Sigmoid colon (tissue), 7 donors: ENCODE data around the gene SYNPO. TPM values are rescaled to one million over a fixed set of nuclear protein-coding genes. Genes with fewer than 3 reads are reported as not detected.

ENCODE experiments used
- DNase-seq: peaks from one replicate; pipeline ENCODE4 v3.0.0-alpha.2; 2019
- H3K27ac ChIP-seq, 4 donors: fragments of 200-600 bp; sonication (generic); one replicate each; pipeline ENCODE4 v1.5.1; 2016 to 2019; ENCODE audit warnings: mild to moderate bottlenecking in 1 of 4
- H3K27me3 ChIP-seq, 3 donors: fragments of 200-600 bp; sonication (generic); one replicate each; pipeline ENCODE4 v1.5.1; 2019; ENCODE audit warnings: mild to moderate bottlenecking in 1 of 3
- H3K36me3 ChIP-seq, 4 donors: fragments of 200-600 bp; sonication (generic); one replicate each; pipeline ENCODE4 v1.5.1; 2016 to 2019
- H3K4me1 ChIP-seq, 4 donors: fragments of 200-600 bp; sonication (generic); one replicate each; pipeline ENCODE4 v1.5.1; 2017 to 2019
- H3K4me3 ChIP-seq, 4 donors: fragments of 200-600 bp; sonication (generic); one replicate each; pipeline ENCODE4 v1.5.1; 2017 to 2019; ENCODE audit warnings: mild to moderate bottlenecking in 2 of 4, moderate library complexity in 1 of 4
- H3K9me3 ChIP-seq, 4 donors: fragments of 200-600 bp in 3 of 4; sonication (generic) in 3 of 4; one replicate each; pipeline versions ENCODE4 v1.5.1 to v1.6.1; 2013 to 2019
- CTCF ChIP-seq, 4 experiments: fragments of 450-650 bp in 3 of 4; fragments of 200-600 bp in 1 of 4; IDR thresholded peaks; one replicate each; pipeline ENCODE4 v1.5.1; 2016 to 2019; ENCODE audit warnings: antibody characterized with exemption in 4 of 4, mild to moderate bottlenecking in 3 of 4, moderate library complexity in 2 of 4
- EP300 ChIP-seq, 4 donors: sonication (generic); formaldehyde crosslinking; IDR thresholded peaks; one replicate each; pipeline ENCODE4 v1.6.1; 2017; ENCODE audit warnings: antibody characterized with exemption in 4 of 4
- POLR2A ChIP-seq, 2 donors: fragments of 450-650 bp; IDR thresholded peaks; one replicate each; pipeline ENCODE4 v1.6.1; 2016; ENCODE audit warnings: antibody characterized with exemption in 2 of 2, mild to moderate bottlenecking in 2 of 2, moderate library complexity in 2 of 2
- POLR2AphosphoS5 ChIP-seq, 4 donors: sonication (generic); formaldehyde crosslinking; IDR thresholded peaks; one replicate each; pipeline ENCODE4 v1.6.1; 2017; ENCODE audit warnings: antibody characterized with exemption in 4 of 4
- whole genome bisulfite sequencing, 2 donors: extraction: QIAGEN DNeasy Blood & Tissue Kit; methylation state at CpG; one replicate each; pipeline ENCODE4 v1.1.7; 2013; 5-methylcytosine and 5-hydroxymethylcytosine counted together
- intact Hi-C: fragments of 100-400 bp; cut with DNase I; formaldehyde crosslinking; loops from one replicate; pipeline ENCODE4 v1.15.1; 2023
- polyA plus RNA-seq, 3 donors: library from polyadenylated mRNA; stranded (reverse); fragments of 200-250 nt; gene quantifications; one replicate each; pipeline ENCODE4 v1.2.3, GENCODE V29; 2013
- total RNA-seq, 4 donors: library from RNA; depleted of rRNA; stranded (reverse); fragments of >200 nt; gene quantifications; one replicate each; pipeline ENCODE4 v1.1.0, GENCODE V29; 2016
- donor health status: healthy with polysubstance abuse.
- donor health status: Bipolar disorder and iron deficiency.
- donor health status: healthy.

SYNPO gene
- total and polyA plus RNA-seq, 7 donors = 7.1 to 30.1 (median 18.6) TPM

- WGBS, 2 donors = 87 to 92% methylated on average over 5 of the region's 5 CpGs
Measured at GRCh38 chr5:150599281-150599680, 41.2 kb upstream of the SYNPO start.

DNA sequence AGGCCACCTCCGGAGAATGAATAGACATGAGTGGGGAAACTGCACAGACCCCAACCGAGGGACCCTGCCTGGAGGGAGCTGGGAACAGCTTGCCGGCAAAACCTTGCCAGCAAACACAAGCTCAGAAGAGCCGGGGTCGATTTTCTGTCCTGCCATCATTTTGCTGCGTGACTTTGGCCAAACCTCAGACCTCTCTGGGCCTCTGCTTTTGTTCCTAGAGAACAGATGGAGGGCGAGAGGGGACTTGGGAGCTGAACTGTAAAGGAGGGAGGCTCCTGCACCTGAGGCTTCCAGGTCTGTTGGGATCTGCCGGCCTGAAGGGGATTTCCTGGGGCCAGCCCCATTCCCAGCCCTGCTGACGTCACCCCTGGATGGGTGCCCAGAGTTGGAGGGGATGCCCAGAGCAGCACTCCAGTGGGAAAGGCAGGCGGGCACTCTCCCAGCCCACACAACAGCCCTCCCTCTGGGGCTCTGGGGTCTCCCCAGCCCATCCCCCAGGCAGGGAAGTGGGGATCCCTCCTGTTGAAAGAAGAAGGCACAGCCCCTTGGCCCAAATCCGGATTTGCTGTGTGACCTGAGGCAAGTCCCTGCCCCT, 40.4 kb upstream of the SYNPO start:
- TF ChIP-seq CTCF (IDR thresholded peaks at IDR 0.05) = no peak
- peak in 2 of 4 donors; percentile 16 to 51 for TF ChIP-seq POLR2AphosphoS5 (IDR thresholded peaks at IDR 0.05)
- no peaks in the 10 kb centered on the region for H3K36me3 ChIP-seq
- no peak overlapping the region for H3K4me3 ChIP-seq
- H3K27me3 ChIP-seq = no peaks in the 10 kb centered on the region
- H3K4me1 ChIP-seq = peaks cover 0 to 28% (median 19%) of the 10 kb centered on the region in 4 donors
- H3K27ac ChIP-seq = peak overlapping the region in 3 of 4 donors; percentile 15 to 53 (median 43)
- intact Hi-C loops = no loop called here
- 24 to 57% methylated on average over 11 of the region's 11 CpGs for WGBS, 2 donors
- DNase-seq = peak; percentile 86
- no peaks in the 10 kb centered on the region for H3K9me3 ChIP-seq

More at GRCh38 chr5:150599281-150599680, 41.2 kb upstream of the SYNPO start:
- Histone ChIP-seq H3K36me3 (no peaks in the 10 kb centered on the region), H3K4me3 (no peak overlapping the region), H3K9me3 (no peaks in the 10 kb centered on the region), H3K27ac (peak overlapping the region in 1 of 4 donors; percentile 53), H3K27me3 (no peaks in the 10 kb centered on the region), H3K4me1 (peaks cover 0 to 28% (median 19%) of the 10 kb centered on the region in 4 donors)
- DNase-seq = no peak
- intact Hi-C loops = no loop called here
- TF ChIP-seq POLR2AphosphoS5 (IDR thresholded peaks at IDR 0.05) = no peak
- TF ChIP-seq EP300 (IDR thresholded peaks at IDR 0.05) = no peak
- no peak for TF ChIP-seq POLR2A (IDR thresholded peaks at IDR 0.05)
- no peak for TF ChIP-seq CTCF (IDR thresholded peaks at IDR 0.05)

DNA sequence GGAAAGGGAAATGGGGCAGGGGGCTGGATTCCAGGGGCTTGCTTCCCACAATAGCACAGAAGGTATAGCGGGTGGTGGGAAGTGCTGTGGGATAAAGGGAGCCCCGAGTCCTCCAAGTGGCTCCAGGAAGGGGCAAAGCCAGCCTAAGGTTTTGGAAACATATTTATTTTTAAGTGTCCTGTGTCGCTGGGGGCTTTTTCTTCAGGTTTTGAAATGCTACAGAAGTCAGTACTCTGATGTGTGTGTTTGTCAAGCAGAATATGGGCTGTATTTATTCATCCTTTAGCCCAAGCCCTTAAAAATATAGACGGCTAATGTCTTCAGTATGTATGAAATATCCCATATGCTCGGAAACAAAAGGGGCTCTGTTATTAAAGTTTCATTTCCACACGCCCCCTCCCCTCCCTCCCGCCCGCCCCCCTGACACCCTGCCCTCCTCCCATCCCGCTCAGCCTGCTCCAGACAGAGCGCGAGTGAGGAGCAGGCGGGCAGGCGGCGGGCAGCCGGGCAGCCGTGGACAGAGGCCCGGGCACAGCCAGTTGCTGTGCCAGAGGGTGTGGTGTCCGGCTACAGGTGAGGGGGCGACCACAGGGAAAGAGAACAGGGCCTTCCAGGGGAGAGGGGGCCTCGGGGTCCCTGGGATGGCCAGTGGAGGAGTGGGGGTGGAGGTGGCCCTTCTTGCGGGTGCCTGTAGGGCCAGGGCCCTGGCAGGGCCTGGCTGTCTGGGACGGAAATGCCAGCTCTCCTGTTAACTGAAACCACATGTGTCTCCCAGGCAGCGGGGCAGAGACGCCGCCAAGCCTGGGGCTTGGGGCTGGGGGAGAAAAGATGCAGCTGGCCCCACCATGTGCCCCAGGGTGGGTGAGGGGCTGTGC, 39.6 kb upstream of the SYNPO start:
- H3K27ac ChIP-seq = peak overlapping the region; percentile 43 to 53 (median 48)
- 80 to 83% methylated on average over 25 of the region's 25 CpGs for WGBS, 2 donors
- intact Hi-C loops = no loop called here
- no peaks in the 10 kb centered on the region for H3K36me3 ChIP-seq
- no peaks in the 10 kb centered on the region for H3K27me3 ChIP-seq
- TF ChIP-seq POLR2AphosphoS5 (IDR thresholded peaks at IDR 0.05) = no peak
- no peak for TF ChIP-seq EP300 (IDR thresholded peaks at IDR 0.05)
- no peak for TF ChIP-seq CTCF (IDR thresholded peaks at IDR 0.05)
- TF ChIP-seq POLR2A (IDR thresholded peaks at IDR 0.05) = no peak
- peak overlapping the region in 1 of 4 donors; percentile 6 for H3K4me3 ChIP-seq
- no peak for DNase-seq
- no peaks in the 10 kb centered on the region for H3K9me3 ChIP-seq
- peaks cover 0 to 28% (median 19%) of the 10 kb centered on the region in 4 donors for H3K4me1 ChIP-seq

GRCh38 chr5:150601491-150602345, 38.7 kb upstream of the SYNPO start:
- intact Hi-C loops = no loop called here
- H3K36me3 ChIP-seq = no peaks in the 10 kb centered on the region
- H3K27me3 ChIP-seq = no peaks in the 10 kb centered on the region
- no peaks in the 10 kb centered on the region for H3K9me3 ChIP-seq
- no peak overlapping the region for H3K4me3 ChIP-seq
- H3K27ac ChIP-seq = peak overlapping the region in 3 of 4 donors; percentile 43 to 53 (median 49)
- DNase-seq = no peak
- peaks cover 0 to 28% (median 19%) of the 10 kb centered on the region in 4 donors for H3K4me1 ChIP-seq
- TF ChIP-seq POLR2A (IDR thresholded peaks at IDR 0.05) (no peak), EP300 (IDR thresholded peaks at IDR 0.05) (no peak), CTCF (IDR thresholded peaks at IDR 0.05) (no peak), POLR2AphosphoS5 (IDR thresholded peaks at IDR 0.05) (no peak)
- 88 to 90% methylated on average over 16 of the region's 16 CpGs for WGBS, 2 donors
